Pancreas (tissue), 10 donors: ENCODE measurements around the gene ITPR3. TPM values are rescaled to one million over a fixed set of nuclear protein-coding genes. Genes with fewer than 3 reads are reported as not detected.

ENCODE experiments used
- ATAC-seq, 4 donors: fragments of 200-7000 bp; cut with Tn5 transposase; one replicate each; pipeline versions ENCODE4 v1.8.0 to v1.9.1; 2020; ENCODE audit warnings: mild to moderate bottlenecking in 4 of 4, moderate library complexity in 4 of 4
- DNase-seq, 6 donors: peaks; one replicate each; pipeline ENCODE4 v3.0.0-alpha.2; 2020
- FAIRE-seq: peaks from 2 replicates; lab custom pipeline; 2012; peaks lifted over from hg19 to GRCh38; lab: Jason Lieb, UNC
- H3K27ac ChIP-seq, 4 donors: fragments of 200-600 bp; sonication (generic); 1 replicate in 3 of 4; 2 replicates in 1 of 4; pipeline versions ENCODE4 v1.5.0 to v1.8.0; 2020
- H3K27me3 ChIP-seq, 4 donors: fragments of 200-600 bp; one replicate each; pipeline ENCODE4 v1.8.0; 2021
- H3K36me3 ChIP-seq, 3 donors: fragments of 200-600 bp; sonication (generic) in 1 of 3; one replicate each; pipeline versions ENCODE4 v1.5.0 to v1.8.0; 2020 to 2021
- H3K4me1 ChIP-seq, 3 donors: fragments of 200-600 bp; one replicate each; pipeline ENCODE4 v1.8.0; 2021
- H3K4me3 ChIP-seq, 4 donors: fragments of 200-600 bp; sonication (generic) in 2 of 4; one replicate each; pipeline versions ENCODE4 v1.5.0 to v1.8.0; 2020 to 2021
- H3K9me3 ChIP-seq, 4 donors: fragments of 200-600 bp; one replicate each; pipeline ENCODE4 v1.8.0; 2021
- WGBS, 2 donors: extraction: QIAGEN DNeasy Blood & Tissue Kit; methylation state at CpG; one replicate each; pipeline ENCODE4 v1.1.7; 2013; 5-methylcytosine and 5-hydroxymethylcytosine counted together
- intact Hi-C, 3 donors: fragments of 100-400 bp; cut with DNase I; formaldehyde crosslinking; loops; one replicate each; pipeline versions ENCODE4 v1.11.1 to v1.14.2; 2022
- polyA plus RNA-seq, 2 donors: library from polyadenylated mRNA; stranded (reverse); fragments of 200-250 nt; gene quantifications; one replicate each; pipeline ENCODE4 v1.2.3, GENCODE V29; 2013
- total RNA-seq, 6 donors: library from RNA; stranded (reverse); fragmentation: NEBNext Ultra II Directional in 4 of 6; extraction: Animal tissue kit (Norgen Biotek cat#: 25700) in 4 of 6; gene quantifications; one replicate each; pipeline versions ENCODE4 v1.2.1 to v1.2.4, GENCODE V29; 2021 to 2023
- TF ChIP-seq, protein P1 (sequence below), 4 donors: fragments of 200-600 bp; sonication (generic) in 3 of 4; IDR thresholded peaks; one replicate each; pipeline versions ENCODE4 v1.5.0 to v1.8.0; 2021; ENCODE audit warnings: antibody characterized with exemption in 4 of 4
- donor health status: healthy with polysubstance abuse.
- donor health status: DM: no; HTN: no; CAD: no; lungs with moderate emphysema.
- donor health status: DM: no; HTN: no; CAD: no.
- donor health status: control.
- donor health status: control.
- donor health status: Bipolar disorder and iron deficiency.
- donor health status: DM: yes; HTN: yes; CAD: no.
- donor health status: DM: no; HTN: no; CAD: no.
- donor health status: DM: no; HTN: no; CAD: no.
- donor health status: DM: yes; HTN: yes; CAD: no.

ITPR3 gene
- total and polyA plus RNA-seq, 8 donors, result 9.1 to 20.3 (median 12.9) TPM

DNA sequence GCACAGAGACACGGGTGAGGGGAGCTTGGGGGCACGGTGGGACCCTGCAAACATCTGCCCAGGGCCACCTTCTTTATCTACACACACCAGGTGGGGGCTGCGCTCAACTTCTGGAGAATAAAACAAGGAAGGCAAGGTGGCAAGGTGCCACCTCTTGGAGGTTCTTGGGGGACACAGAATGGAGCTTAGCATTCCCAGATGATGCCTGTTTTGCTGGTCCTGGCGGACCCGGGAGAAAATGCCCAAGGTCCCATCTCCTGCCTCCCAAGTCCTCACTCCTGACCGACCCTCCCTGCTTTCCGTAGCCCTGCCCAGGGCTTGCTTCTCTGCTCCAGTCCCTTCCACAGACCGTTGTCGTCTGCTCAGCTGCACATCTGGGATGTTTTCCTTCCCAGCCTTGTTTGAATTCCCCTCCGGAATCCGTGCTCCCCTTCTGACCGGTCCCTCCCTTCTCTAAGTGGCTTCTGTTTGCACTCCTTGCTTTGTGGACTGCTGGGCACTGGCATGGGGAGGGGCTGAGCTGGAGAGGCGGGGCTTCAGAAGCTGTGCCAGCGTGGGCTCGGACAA, 13.1 kb downstream of the ITPR3 start:
- WGBS, 2 donors, result 5 to 6% methylated on average over 15 of the region's 15 CpGs
- DNase-seq, result peak in 2 of 6 donors; percentile 29 to 45
- Histone ChIP-seq H3K36me3 (no peaks in the 10 kb centered on the region), H3K9me3 (no peaks in the 10 kb centered on the region), H3K4me1 (peaks cover 0 to 6% (median 4%) of the 10 kb centered on the region in 3 donors), H3K27me3 (no peaks in the 10 kb centered on the region), H3K27ac (no peak overlapping the region), H3K4me3 (peak overlapping the region in 3 of 4 donors; percentile 6 to 45 (median 35))
- TF ChIP-seq, protein P1, sequence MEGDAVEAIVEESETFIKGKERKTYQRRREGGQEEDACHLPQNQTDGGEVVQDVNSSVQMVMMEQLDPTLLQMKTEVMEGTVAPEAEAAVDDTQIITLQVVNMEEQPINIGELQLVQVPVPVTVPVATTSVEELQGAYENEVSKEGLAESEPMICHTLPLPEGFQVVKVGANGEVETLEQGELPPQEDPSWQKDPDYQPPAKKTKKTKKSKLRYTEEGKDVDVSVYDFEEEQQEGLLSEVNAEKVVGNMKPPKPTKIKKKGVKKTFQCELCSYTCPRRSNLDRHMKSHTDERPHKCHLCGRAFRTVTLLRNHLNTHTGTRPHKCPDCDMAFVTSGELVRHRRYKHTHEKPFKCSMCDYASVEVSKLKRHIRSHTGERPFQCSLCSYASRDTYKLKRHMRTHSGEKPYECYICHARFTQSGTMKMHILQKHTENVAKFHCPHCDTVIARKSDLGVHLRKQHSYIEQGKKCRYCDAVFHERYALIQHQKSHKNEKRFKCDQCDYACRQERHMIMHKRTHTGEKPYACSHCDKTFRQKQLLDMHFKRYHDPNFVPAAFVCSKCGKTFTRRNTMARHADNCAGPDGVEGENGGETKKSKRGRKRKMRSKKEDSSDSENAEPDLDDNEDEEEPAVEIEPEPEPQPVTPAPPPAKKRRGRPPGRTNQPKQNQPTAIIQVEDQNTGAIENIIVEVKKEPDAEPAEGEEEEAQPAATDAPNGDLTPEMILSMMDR (IDR thresholded peaks at IDR 0.05), result no peak
- ATAC-seq, result peak; percentile 37 to 75 (median 68)
- no peak for FAIRE-seq
- intact Hi-C loops, result loop anchor here in 1 of 3 donors (10.0 kb wide), 1 partner anchor 49 kb away; the partner anchor contains the start of gene BAK1

DNA sequence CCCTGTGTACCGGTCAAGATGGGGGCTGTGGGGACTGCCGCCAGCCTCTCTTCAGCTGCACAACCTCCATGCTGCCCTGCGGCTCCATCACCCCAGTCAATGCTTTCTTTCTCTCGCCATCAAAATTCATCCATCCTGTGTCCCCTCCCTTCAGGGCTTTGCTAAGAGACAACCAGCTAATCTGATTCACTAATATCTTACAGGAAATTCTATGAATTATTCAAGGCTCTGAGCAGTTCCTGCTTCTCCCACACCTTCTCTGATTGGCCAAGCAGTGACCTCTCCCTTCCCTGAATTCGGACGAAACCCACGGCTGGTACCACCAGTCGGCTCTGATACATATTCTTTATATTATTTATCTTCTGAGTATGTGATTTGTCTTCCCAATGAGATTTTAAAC, 13.8 kb downstream of the ITPR3 start:
- Histone ChIP-seq H3K9me3 (no peaks in the 10 kb centered on the region), H3K4me3 (no peak overlapping the region), H3K27me3 (no peaks in the 10 kb centered on the region), H3K27ac (no peak overlapping the region), H3K4me1 (peaks cover 0 to 6% (median 4%) of the 10 kb centered on the region in 3 donors), H3K36me3 (no peaks in the 10 kb centered on the region)
- 82 to 86% methylated on average over 8 of the region's 8 CpGs for WGBS, 2 donors
- ATAC-seq (no peak), DNase-seq (no peak), FAIRE-seq (no peak)
- intact Hi-C loops, result loop anchor here in 1 of 3 donors (10.0 kb wide), 1 partner anchor 50 kb away; the partner anchor contains the start of gene BAK1
- TF ChIP-seq, protein P1 (IDR thresholded peaks at IDR 0.05), result no peak

DNA sequence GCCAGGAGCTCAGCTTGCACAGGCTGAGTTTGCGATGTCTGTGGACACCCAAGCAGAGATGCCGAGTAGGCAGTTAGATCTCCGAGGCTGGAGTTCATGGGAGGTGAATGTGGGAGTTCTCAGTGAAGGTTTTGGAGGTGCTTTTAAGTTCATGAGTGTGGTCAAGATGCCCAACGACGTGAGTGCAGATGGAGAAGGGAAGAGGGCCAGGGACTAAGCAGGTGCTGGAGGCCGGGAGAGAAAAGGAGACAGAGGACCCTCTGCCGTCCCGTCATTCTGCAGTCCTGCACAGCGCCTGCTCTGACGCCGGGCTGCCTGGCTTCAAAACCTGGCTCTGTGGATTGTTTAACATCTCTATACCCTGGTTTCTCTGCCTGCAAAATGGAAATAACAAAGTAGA, 15.5 kb downstream of the ITPR3 start:
- H3K4me1 ChIP-seq, result peaks cover 0 to 6% (median 4%) of the 10 kb centered on the region in 3 donors
- H3K4me3 ChIP-seq, result no peak overlapping the region
- intact Hi-C loops, result loop anchor here in 1 of 3 donors (10.0 kb wide), 1 partner anchor 52 kb away; the partner anchor contains the start of gene BAK1
- H3K9me3 ChIP-seq, result no peaks in the 10 kb centered on the region
- FAIRE-seq, result no peak
- TF ChIP-seq, protein P1 (IDR thresholded peaks at IDR 0.05), result no peak
- no peak for ATAC-seq
- 89 to 95% methylated on average over 11 of the region's 11 CpGs for WGBS, 2 donors
- H3K27ac ChIP-seq, result no peak overlapping the region
- no peak for DNase-seq
- H3K27me3 ChIP-seq, result no peaks in the 10 kb centered on the region
- no peaks in the 10 kb centered on the region for H3K36me3 ChIP-seq

DNA sequence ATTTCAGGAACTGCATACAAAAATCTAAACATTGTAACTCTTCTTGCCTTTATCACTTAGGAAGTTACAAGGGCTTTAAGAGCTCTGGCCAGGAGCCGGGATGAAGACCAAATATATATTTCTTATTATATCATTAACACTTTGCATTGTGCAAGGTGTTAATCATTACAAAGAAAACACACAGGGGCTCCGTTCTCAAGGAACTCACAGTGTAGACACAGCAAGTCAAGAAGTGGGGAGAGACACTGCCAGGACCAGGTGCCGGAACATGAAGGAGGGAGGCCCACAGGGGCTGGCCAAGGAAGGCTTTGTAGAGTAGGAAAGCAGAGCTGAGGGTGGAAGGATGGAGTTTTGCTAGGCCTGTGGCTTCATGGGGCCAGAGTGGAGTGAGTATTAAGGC, 17.4 kb downstream of the ITPR3 start:
- DNase-seq (no peak), FAIRE-seq (no peak), ATAC-seq (no peak)
- TF ChIP-seq, protein P1 (IDR thresholded peaks at IDR 0.05), result no peak
- 40 to 42% methylated on average over 3 of the region's 3 CpGs for WGBS, 2 donors
- Histone ChIP-seq H3K9me3 (no peaks in the 10 kb centered on the region), H3K4me1 (peaks cover 0 to 6% (median 0%) of the 10 kb centered on the region in 3 donors), H3K36me3 (no peaks in the 10 kb centered on the region), H3K27me3 (no peaks in the 10 kb centered on the region), H3K27ac (no peak overlapping the region), H3K4me3 (no peak overlapping the region)
- intact Hi-C loops, result loop anchor here in 1 of 3 donors (10.0 kb wide), 1 partner anchor 54 kb away; the partner anchor contains the start of gene BAK1

DNA sequence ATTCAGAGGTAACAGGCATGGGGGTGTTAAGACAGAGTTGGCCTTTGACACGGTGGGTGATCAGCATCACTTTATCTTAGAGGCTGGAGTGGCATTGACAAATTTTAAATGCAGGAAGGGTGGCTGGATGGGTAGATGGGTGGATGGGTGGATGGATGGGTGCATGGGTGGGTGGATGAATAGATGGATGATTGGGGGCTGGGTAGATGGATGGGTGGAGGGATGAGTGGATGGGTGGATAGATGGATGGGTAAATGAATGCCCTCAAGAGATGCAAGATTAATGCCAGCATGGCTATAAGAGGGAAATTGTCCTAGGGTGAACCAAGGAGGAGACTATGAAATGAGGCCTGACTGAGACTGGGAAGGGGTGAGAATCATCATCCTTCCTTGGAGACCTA, 18.4 kb downstream of the ITPR3 start:
- TF ChIP-seq, protein P1 (IDR thresholded peaks at IDR 0.05), result no peak
- ATAC-seq (no peak), FAIRE-seq (no peak), DNase-seq (no peak)
- H3K4me3 ChIP-seq, result no peak overlapping the region
- H3K27ac ChIP-seq, result no peak overlapping the region
- no peaks in the 10 kb centered on the region for H3K36me3 ChIP-seq
- no peaks in the 10 kb centered on the region for H3K4me1 ChIP-seq
- 96 to 100% methylated on average over 1 of the region's 1 CpG for WGBS, 2 donors
- H3K9me3 ChIP-seq, result no peaks in the 10 kb centered on the region
- intact Hi-C loops, result loop anchor here in 1 of 3 donors (10.0 kb wide), 1 partner anchor 55 kb away; the partner anchor contains the start of gene BAK1
- no peaks in the 10 kb centered on the region for H3K27me3 ChIP-seq
